Activated CD8-positive, alpha-beta memory T cell treated with anti-CD3 and anti-CD28 coated beads for 4 hours (primary cell): Measurements from ENCODE around the gene INTS14.

Source experiments
- DNase-seq, 2 donors: peaks; one replicate each; pipeline ENCODE4 v3.0.0-alpha.2; 2020; ENCODE audit warnings: low read depth in 2 of 2

INTS14 gene

GRCh38 chr15:65610871-65611718, at the start of gene INTS14:
Gene INTS14, minus strand, starts transcription at chr15:65611131. Its CDS starts 3,751 bp downstream, at chr15:65607380.
- DNase-seq, result peak; percentile 84 to 85

- no peak for DNase-seq
Measured at GRCh38 chr15:65659502-65660052, 48.6 kb upstream of the INTS14 start.

GRCh38 chr15:65655457-65655856, 44.5 kb upstream of the INTS14 start:
- DNase-seq, result no peak

GRCh38 chr15:65655026-65655425, 44.1 kb upstream of the INTS14 start:
- DNase-seq, result no peak

- no peak for DNase-seq
Measured at GRCh38 chr15:65653801-65654521, 43.0 kb upstream of the INTS14 start.

GRCh38 chr15:65653341-65653740, 42.4 kb upstream of the INTS14 start:
- DNase-seq, result no peak

- no peak for DNase-seq
Measured at GRCh38 chr15:65651831-65652749, 41.2 kb upstream of the INTS14 start.

- DNase-seq, result no peak
Measured at GRCh38 chr15:65651042-65651322, 40.1 kb upstream of the INTS14 start.

- DNase-seq, result no peak
Measured at GRCh38 chr15:65650312-65651041, 39.5 kb upstream of the INTS14 start.

- DNase-seq, result no peak
Measured at GRCh38 chr15:65646486-65646885, 35.6 kb upstream of the INTS14 start.

- no peak for DNase-seq
Measured at GRCh38 chr15:65645392-65645791, 34.5 kb upstream of the INTS14 start.

- DNase-seq, result no peak
Measured at GRCh38 chr15:65644282-65644681, 33.4 kb upstream of the INTS14 start.

GRCh38 chr15:65642594-65642993, 31.7 kb upstream of the INTS14 start:
- DNase-seq, result no peak

GRCh38 chr15:65641768-65642475, 31.0 kb upstream of the INTS14 start:
- no peak for DNase-seq

GRCh38 chr15:65639509-65639908, 28.6 kb upstream of the INTS14 start:
- DNase-seq, result no peak

- no peak for DNase-seq
Measured at GRCh38 chr15:65638681-65639089, 27.8 kb upstream of the INTS14 start.

- no peak for DNase-seq
Measured at GRCh38 chr15:65638109-65638508, 27.2 kb upstream of the INTS14 start.

GRCh38 chr15:65634356-65634755, 23.4 kb upstream of the INTS14 start:
- DNase-seq, result no peak

GRCh38 chr15:65633752-65634151, 22.8 kb upstream of the INTS14 start:
- no peak for DNase-seq

- DNase-seq, result no peak
Measured at GRCh38 chr15:65632780-65633375, 21.9 kb upstream of the INTS14 start.
